SK-N-MC (cell line): ENCODE results near the gene MOCOS.
"Not testable (repeated sequence)": the region's sequence is repeated elsewhere in the genome, so short reads cannot be mapped to it uniquely, and the experiment has no call there.

Source experiments
- DNase-seq: peaks from one replicate; pipeline ENCODE4 v3.0.0-alpha.2; 2011; ENCODE audit warnings: low read depth, low spot score
- H3K27ac ChIP-seq: fragments of 200-600 bp; sonication (generic); 2 replicates; pipeline ENCODE4 v1.5.1; 2016; ENCODE audit warnings: mixed run types
- H3K36me3 ChIP-seq: fragments of 200-600 bp; sonication (generic); 2 replicates; pipeline ENCODE4 v1.6.1; 2017; ENCODE audit warnings: antibody characterized with exemption, low read length, mixed read lengths; ENCODE audit not compliant: insufficient read depth
- H3K4me3 ChIP-seq: fragments of 200-600 bp; sonication (generic); 2 replicates; pipeline ENCODE4 v1.5.1; 2016
- H3K9ac ChIP-seq: fragments of 200-600 bp; sonication (generic); 2 replicates; pipeline ENCODE4 v1.8.0; 2017; ENCODE audit warnings: mixed run types, mixed read lengths; ENCODE audit not compliant: insufficient read length
- H3K9me3 ChIP-seq: fragments of 200-600 bp; sonication (generic); 2 replicates; pipeline ENCODE4 v1.6.1; 2017; ENCODE audit warnings: low read depth, mild to moderate bottlenecking, antibody characterized with exemption, low read length, moderate library complexity, mixed read lengths
- EZH2 ChIP-seq: fragments of 200-600 bp; sonication (generic); IDR thresholded peaks from one replicate; pipeline ENCODE4 v1.6.1; 2017; ENCODE audit warnings: antibody characterized with exemption
- FOXP2 ChIP-seq: optimal IDR thresholded peaks from 2 replicates; pipeline ENCODE3; 2011; ENCODE audit warnings: mild to moderate bottlenecking, moderate library complexity; ENCODE audit not compliant: insufficient read depth; ENCODE audit errors: extremely low read length, control extremely low read depth
- POLR2AphosphoS5 ChIP-seq: IDR thresholded peaks from 2 replicates; pipeline ENCODE4 v1.6.1; 2012; ENCODE audit warnings: mild to moderate bottlenecking, low read depth, low read length, borderline replicate concordance

The MOCOS gene

GRCh38 chr18:36229188-36229587 is 41.9 kb downstream of the MOCOS start:
- Histone ChIP-seq H3K9ac (no peak overlapping the region), H3K4me3 (no peak overlapping the region), H3K36me3 (no peaks in the 10 kb centered on the region), H3K27ac (no peak overlapping the region), H3K9me3 (no peaks in the 10 kb centered on the region)
- DNase-seq: no peak
- TF ChIP-seq POLR2AphosphoS5 (no peak), FOXP2 (no peak), EZH2 (no peak)

GRCh38 chr18:36240510-36240909 is 53.2 kb downstream of the MOCOS start:
- not testable (repeated sequence) for H3K4me3 ChIP-seq, DNase-seq, H3K9ac ChIP-seq, H3K36me3 ChIP-seq, H3K27ac ChIP-seq, H3K9me3 ChIP-seq

GRCh38 chr18:36241831-36242230 is 54.5 kb downstream of the MOCOS start:
- Histone ChIP-seq H3K9ac (no peak overlapping the region), H3K27ac (no peak overlapping the region), H3K9me3 (no peaks in the 10 kb centered on the region), H3K36me3 (no peaks in the 10 kb centered on the region), H3K4me3 (no peak overlapping the region)
- TF ChIP-seq FOXP2 (no peak), POLR2AphosphoS5 (no peak), EZH2 (no peak)
- no peak for DNase-seq

GRCh38 chr18:36247036-36247435 is 59.7 kb downstream of the MOCOS start:
- Histone ChIP-seq H3K36me3 (no peaks in the 10 kb centered on the region), H3K9ac (no peak overlapping the region), H3K27ac (no peak overlapping the region), H3K9me3 (no peaks in the 10 kb centered on the region), H3K4me3 (no peak overlapping the region)
- no peak for TF ChIP-seq FOXP2
- no peak for TF ChIP-seq EZH2
- TF ChIP-seq POLR2AphosphoS5: no peak
- no peak for DNase-seq

- H3K27ac ChIP-seq: no peak overlapping the region
- no peak overlapping the region for H3K9ac ChIP-seq
- no peak overlapping the region for H3K4me3 ChIP-seq
- no peak for DNase-seq
- TF ChIP-seq EZH2 (no peak), FOXP2 (no peak), POLR2AphosphoS5 (no peak)
- H3K36me3 ChIP-seq: no peaks in the 10 kb centered on the region
- H3K9me3 ChIP-seq: no peaks in the 10 kb centered on the region
Observed at GRCh38 chr18:36249392-36249791, 62.1 kb downstream of the MOCOS start.

GRCh38 chr18:36250827-36251226 is 63.5 kb downstream of the MOCOS start:
- TF ChIP-seq FOXP2 (no peak), POLR2AphosphoS5 (no peak), EZH2 (no peak)
- Histone ChIP-seq H3K27ac (no peak overlapping the region), H3K9me3 (no peaks in the 10 kb centered on the region), H3K9ac (no peak overlapping the region), H3K36me3 (no peaks in the 10 kb centered on the region), H3K4me3 (no peak overlapping the region)
- DNase-seq: no peak

GRCh38 chr18:36255072-36255698 is 67.9 kb downstream of the MOCOS start:
- H3K36me3 ChIP-seq: no peaks in the 10 kb centered on the region
- DNase-seq: no peak
- TF ChIP-seq EZH2: no peak
- no peak for TF ChIP-seq FOXP2
- no peak for TF ChIP-seq POLR2AphosphoS5
- H3K9me3 ChIP-seq: no peaks in the 10 kb centered on the region
- H3K4me3 ChIP-seq: no peak overlapping the region
- H3K9ac ChIP-seq: no peak overlapping the region
- no peak overlapping the region for H3K27ac ChIP-seq

- H3K9me3 ChIP-seq: no peaks in the 10 kb centered on the region
- DNase-seq: no peak
- no peak overlapping the region for H3K4me3 ChIP-seq
- no peaks in the 10 kb centered on the region for H3K36me3 ChIP-seq
- TF ChIP-seq POLR2AphosphoS5 (no peak), FOXP2 (no peak), EZH2 (no peak)
- no peak overlapping the region for H3K27ac ChIP-seq
- H3K9ac ChIP-seq: no peak overlapping the region
Observed at GRCh38 chr18:36256094-36256493, 68.8 kb downstream of the MOCOS start.

GRCh38 chr18:36262971-36263370 is 75.7 kb downstream of the MOCOS start:
- no peaks in the 10 kb centered on the region for H3K36me3 ChIP-seq
- no peak overlapping the region for H3K9ac ChIP-seq
- no peaks in the 10 kb centered on the region for H3K9me3 ChIP-seq
- TF ChIP-seq EZH2 (no peak), FOXP2 (no peak), POLR2AphosphoS5 (no peak)
- no peak overlapping the region for H3K4me3 ChIP-seq
- H3K27ac ChIP-seq: no peak overlapping the region
- no peak for DNase-seq

- TF ChIP-seq POLR2AphosphoS5: no peak
- no peak for TF ChIP-seq FOXP2
- TF ChIP-seq EZH2: no peak
- DNase-seq: no peak
- no peak overlapping the region for H3K9ac ChIP-seq
- no peaks in the 10 kb centered on the region for H3K9me3 ChIP-seq
- no peak overlapping the region for H3K27ac ChIP-seq
- no peak overlapping the region for H3K4me3 ChIP-seq
- H3K36me3 ChIP-seq: no peaks in the 10 kb centered on the region
Observed at GRCh38 chr18:36264283-36264682, 77.0 kb downstream of the MOCOS start.
